Jurkat, Clone E6-1 (cell line): ENCODE data around the gene COX17.

Source experiments
- DNase-seq: peaks from one replicate; pipeline ENCODE4 v3.0.0-alpha.2; 2011; ENCODE audit warnings: low read depth, low spot score
- H3K4me3 ChIP-seq: 2 replicates; pipeline ENCODE4 v1.5.1; 2011; ENCODE audit warnings: mild to moderate bottlenecking, low read length, control low read depth, moderate library complexity

COX17 gene

GRCh38 chr3:119647843-119648575 is 29.2 kb downstream of the COX17 start:
- H3K4me3 ChIP-seq = no peak overlapping the region
- no peak for DNase-seq

DNA sequence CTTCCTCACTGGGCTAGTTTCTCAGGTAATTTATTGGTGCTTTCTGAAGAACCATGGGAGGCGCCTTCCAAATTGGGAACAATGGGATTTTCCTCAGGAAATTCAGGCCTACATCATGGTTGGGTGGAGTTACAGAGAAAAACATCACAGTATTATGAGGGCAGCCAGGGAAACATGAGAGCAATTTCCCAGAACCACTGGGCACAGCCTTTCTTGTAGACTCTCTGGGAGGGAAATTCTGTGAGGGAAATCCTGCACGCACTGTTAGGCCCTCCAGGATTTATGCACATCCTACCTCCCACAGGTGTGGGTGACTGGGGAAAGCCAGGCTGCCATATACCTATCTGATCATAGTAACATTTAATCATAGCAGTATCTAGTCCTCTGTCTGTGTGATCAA is 30.0 kb downstream of the COX17 start:
- no peak for DNase-seq
- no peak overlapping the region for H3K4me3 ChIP-seq

- DNase-seq = no peak
- H3K4me3 ChIP-seq = no peak overlapping the region
Measured at GRCh38 chr3:119645813-119646212, 31.4 kb downstream of the COX17 start.

DNA sequence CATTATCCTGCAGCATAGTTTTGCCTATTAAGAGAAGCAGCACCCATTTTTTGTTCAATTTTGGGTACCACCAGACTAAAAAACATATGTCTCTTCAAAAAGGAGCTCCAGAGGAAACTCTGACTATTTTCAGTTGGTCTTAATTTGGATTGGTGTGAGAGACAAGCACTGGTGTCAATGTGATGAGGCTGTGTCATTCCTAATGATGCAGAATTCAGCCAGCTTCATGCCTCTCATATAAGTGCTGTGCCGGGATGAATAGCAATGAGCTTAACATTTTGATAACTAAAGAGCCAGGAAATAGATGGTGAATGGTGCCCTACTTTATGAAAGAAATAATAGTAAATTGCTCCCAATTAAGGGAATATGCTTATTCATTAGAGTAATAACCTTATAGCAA is 32.7 kb downstream of the COX17 start:
- no peak overlapping the region for H3K4me3 ChIP-seq
- DNase-seq = no peak

DNA sequence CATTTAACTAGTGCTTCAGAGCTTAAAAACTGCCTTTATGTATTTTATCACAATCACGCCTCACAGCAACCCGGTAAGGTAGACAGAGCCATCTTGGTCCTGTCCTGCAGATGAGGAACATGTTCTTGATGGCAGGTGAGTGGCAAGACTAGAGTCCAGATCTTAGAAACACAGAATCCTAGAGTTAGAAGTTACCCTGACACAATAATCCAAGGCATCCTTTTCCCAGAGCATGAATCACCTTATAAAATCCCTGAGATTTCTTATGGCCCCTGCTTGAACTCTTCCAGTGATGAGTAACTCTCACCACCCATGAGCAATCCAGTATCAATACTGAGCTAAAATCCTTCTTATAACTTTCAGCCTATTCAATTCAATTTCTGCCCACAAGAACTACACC is 33.7 kb downstream of the COX17 start:
- no peak for DNase-seq
- H3K4me3 ChIP-seq = no peak overlapping the region

DNA sequence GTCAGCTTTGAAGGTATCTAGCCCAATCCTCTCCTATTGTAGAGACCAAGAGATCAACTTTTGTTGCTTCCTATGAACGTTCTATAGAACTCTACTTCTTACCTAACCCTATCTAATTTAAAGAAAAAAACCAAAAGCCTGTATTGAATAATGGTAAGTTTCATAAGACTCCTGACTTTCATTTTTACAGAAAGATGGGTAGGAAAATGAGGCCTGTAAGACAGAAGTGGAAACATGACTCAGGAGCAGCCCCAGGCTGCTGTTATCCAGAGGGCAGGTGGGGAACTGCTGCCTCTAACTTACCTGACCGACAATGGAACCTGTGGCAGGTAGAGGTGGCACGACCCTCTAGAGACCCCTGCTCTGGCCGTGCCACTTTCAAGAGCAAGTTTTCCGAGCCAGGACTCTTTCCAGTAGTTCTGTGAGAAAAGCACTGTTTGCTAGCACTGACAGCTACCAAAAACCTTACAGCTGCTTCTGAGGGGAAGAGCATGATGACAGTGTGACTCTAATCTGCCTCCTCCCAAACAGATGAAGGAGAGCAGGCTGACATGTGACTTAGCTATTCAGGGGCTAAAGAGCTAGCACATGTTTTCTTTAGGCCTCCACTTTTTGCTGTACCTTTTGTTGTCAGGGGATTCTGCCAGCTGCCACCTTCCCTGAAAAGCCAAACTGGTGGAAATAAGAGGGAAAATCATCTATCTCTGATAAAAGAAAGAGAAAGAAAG is 34.3 kb downstream of the COX17 start:
- no peak for DNase-seq

DNA sequence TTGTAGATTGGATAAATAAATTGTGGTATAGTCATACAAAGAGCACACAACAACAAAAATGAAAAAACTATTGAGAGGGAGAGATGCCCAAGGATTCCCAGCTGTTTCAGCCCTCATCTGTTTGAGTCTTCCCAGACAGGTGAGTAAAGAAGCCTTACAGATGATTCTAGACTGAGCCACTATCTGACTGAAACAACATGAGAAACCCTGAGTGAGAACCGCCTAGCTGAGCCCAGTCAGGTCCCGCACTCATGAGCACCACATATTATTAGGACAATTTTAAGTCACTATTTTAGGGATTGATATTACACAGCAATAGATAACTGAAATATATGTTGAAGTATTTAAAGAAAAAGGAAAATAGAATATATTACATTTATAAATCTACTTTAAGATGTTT is 35.8 kb downstream of the COX17 start:
- no peak overlapping the region for H3K4me3 ChIP-seq
- no peak for DNase-seq

More for the DNA sequence above, 34.3 kb downstream of the COX17 start:
- no peak overlapping the region for H3K4me3 ChIP-seq

GRCh38 chr3:119639494-119640350 is 37.5 kb downstream of the COX17 start:
- DNase-seq = no peak

GRCh38 chr3:119637679-119638477 is 39.3 kb downstream of the COX17 start:
- DNase-seq = no peak
- no peak overlapping the region for H3K4me3 ChIP-seq

More at GRCh38 chr3:119639494-119640350, 37.5 kb downstream of the COX17 start:
- no peak overlapping the region for H3K4me3 ChIP-seq

DNA sequence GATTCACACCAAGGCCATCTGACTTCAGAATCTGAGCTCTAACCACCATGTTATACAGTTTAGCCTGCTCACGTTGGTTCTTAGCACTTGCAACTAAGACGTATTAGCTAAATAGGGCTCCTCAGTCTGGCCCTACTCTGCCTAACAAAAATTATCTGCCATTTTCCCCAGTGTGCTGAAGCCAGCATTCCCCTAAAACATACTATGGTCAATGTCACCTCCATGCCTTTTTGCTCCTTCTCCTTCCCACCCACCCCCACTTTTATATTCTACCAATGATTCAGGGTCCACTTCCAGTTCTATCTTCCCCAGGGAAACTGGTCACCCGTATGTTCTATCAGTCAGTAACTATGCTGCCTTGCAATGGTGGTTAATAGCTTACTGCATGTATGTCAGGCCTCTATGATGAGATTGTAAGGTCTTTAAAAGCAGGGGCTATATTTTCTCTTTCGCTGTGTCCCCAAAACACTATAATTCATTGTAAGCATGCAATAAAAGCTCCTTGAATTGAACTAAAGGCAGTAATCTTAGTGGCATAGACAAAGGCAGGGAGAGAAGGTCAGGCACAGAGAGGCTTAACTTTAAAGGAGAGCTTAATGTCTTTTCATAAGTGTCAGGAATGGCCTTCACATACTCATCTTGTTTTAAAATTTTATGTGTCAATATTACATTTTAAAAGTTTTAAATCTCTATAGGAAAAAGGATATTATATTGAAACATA is 40.2 kb downstream of the COX17 start:
- H3K4me3 ChIP-seq = no peak overlapping the region
- DNase-seq = no peak

DNA sequence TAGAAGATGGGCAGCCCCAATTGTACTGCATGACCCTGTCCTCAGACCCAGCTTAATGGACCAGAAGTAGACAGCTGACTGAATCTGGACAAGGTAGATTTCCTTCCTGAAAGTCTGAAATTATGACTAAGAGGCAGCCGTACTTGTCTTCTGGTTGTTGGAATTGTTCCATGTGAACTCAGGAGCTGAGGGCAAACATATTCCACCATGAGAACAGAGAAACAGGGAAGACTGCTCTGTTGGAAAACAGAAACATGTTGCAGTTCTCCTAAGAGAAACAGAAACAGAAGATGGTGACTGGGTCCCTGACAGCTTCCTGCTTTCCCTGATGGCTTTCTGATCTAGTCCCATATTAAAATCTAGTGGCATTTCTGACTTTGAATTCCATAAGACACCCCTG is 41.0 kb downstream of the COX17 start:
- DNase-seq = no peak
- H3K4me3 ChIP-seq = no peak overlapping the region

GRCh38 chr3:119635719-119636118 is 41.5 kb downstream of the COX17 start:
- DNase-seq = no peak
- no peak overlapping the region for H3K4me3 ChIP-seq

GRCh38 chr3:119632829-119633228 is 44.4 kb downstream of the COX17 start:
- no peak overlapping the region for H3K4me3 ChIP-seq
- DNase-seq = no peak

DNA sequence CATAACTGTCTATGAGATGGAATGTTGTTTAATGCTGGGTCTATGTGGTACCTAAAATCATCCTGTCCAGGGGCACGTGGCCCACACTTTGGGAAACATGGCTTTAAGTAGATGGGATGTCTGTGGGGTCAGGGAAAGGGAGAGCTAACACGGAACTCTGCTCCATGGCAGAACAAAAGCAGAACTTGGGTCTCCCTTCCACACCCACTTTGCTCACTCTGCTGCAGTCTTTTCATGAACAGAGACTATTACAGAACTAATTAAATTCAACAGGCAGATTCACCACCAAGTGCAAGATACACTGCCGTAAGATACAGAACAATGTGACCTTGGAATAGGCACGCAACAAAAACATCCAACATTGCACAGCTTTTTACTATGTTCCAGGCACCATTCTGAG is 45.0 kb downstream of the COX17 start:
- no peak for DNase-seq

GRCh38 chr3:119631516-119631915 is 45.7 kb downstream of the COX17 start:
- DNase-seq = no peak
- H3K4me3 ChIP-seq = no peak overlapping the region

More for the DNA sequence above, 45.0 kb downstream of the COX17 start:
- no peak overlapping the region for H3K4me3 ChIP-seq

GRCh38 chr3:119630880-119631329 is 46.3 kb downstream of the COX17 start:
- no peak for DNase-seq
- no peak overlapping the region for H3K4me3 ChIP-seq

DNA sequence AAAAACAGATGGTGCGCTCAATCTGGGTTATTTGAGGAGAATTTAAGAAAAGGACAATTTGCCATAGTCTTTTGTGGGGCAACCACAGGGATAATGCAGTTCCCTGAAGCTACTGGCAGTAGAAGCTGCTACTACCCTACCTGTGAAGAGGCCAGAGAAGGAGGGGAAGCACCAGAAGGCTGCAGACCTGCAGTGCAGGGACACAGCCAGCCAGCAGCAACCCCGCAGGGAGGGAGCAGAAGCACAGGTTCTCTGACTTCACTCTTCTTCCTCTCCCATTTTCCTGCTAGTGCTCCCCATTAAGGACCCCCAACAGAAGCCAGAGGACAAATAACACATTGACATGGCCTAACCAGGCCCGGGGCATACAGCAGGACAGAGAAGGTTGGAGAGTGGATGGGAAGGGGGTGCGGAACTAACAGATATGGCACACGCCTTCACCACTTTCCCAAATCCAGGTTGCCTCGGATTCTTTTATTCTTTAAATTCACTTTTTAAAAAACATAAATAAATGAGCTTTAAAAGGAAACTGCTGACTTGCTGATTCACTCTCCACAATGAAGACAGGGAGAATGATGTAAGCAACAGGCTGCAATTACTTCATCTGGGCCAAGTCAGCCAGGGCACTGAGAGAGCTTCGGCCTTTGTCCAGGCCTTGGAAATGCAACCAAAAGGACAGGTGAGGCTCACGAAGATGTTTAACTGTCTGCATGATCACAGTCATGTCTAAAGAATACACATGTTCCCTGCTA is 46.9 kb downstream of the COX17 start:
- no peak for DNase-seq
- H3K4me3 ChIP-seq = no peak overlapping the region
